Activated CD4-positive, alpha-beta T cell treated with anti-CD3 and anti-CD28 coated beads, Interleukin-2, amount 50 U/mL, for 4 hours (primary cell): Measurements from ENCODE around the gene KAZN.

ENCODE experiments used
- DNase-seq, 2 experiments: peaks; one replicate each; pipeline ENCODE4 v3.0.0-alpha.2; 2020

KAZN gene

DNA sequence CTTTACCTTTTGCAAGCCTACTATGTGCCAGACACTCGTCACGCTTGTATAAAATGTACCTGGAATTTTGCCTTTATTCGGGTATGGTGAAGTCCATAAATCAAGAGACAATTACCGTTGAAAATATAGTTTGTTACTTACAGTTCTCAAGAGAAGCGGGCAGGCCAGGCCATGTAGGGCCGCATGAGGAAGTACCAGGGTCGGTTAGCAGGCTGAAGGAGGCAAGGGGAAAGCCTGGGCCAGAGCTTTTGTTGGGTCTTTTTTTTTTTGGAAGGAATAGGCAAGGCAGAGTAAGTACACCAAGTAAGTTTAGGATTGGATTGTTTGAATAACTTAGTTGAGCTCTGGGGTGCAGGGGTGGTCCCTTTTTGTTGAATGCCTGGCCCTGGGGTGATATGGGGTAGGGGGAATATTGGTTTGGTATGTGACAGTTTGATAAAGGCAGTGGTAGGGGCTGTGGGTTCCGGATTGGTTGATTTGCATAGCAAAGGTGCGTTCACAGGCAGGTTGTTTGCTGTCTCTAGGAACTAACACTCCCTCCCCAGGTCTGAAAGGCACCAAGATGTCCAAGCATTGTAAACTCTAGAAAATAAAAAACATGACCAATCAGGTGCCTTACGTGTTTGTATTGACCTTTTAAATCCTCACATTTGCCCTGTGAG is 80.7 kb downstream of the KAZN start:
- no peak for DNase-seq

DNA sequence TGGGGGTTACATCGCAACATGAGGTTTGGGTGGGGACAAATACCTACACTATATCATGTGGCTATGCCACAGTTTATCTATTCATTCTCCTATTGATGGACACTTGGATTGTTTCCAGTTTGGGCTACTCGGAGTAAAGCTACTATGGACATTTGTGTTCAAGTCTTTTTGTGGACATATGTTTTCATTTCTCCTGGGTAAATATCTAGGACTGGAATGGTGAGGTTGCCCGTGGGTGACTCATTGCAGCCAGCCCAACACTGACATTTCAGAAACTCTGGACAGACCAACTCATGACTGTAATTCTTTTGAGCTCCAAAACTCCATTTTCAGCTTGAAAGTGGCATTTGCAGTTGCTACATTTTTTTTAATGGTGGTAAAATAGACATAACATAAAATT is 82.7 kb downstream of the KAZN start:
- DNase-seq: no peak

DNA sequence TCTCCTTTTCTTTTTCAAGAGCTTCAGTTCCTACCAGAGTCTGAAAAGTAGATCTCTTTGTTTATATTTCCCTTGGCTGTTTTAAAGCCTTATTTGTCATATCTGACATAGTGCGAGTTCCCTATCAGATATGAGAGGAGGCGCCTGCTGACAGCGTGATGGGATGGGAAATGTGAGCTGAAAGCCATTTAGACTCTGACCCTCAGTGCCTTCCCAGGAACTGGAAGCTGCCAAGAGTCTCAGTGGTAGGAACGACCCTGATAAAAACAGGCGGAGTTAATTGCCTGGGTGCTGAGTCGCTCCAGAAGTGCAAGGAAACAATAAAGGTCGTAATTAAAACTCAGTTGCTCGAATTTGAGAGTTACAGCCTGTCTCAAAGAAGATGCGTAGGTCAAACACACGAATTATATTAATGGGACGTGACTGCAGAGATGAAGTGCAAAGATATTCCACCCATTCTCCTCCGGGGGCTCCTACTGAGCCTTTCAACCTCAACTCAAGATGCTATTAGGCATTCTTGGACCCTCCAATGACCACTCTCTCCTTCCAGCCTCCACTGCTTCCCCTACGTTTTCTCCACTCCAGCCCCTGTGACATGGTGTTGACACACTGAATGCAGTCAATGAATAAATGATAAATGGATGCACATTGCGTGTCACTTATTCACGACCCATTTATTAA is 84.6 kb downstream of the KAZN start:
- DNase-seq: no peak

DNA sequence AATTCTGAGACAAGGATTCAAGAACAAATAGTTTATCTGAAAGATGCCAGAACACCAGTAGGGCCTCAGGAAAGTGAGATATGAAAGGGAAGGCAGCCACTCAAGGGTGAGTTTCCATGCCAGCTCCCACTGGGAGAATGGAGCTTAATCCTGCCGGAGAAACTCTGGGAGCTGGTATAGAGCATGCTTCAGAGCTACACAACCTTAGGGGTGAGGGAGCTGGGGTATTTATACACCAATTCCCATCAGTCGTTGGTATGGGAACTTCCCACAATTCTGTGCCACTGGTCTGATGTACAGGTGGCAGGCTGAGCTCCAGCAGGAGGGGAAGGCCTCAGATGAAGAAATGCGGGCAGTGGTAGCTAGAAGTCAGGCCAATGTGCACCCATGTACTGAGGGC is 86.6 kb downstream of the KAZN start:
- DNase-seq: no peak

DNA sequence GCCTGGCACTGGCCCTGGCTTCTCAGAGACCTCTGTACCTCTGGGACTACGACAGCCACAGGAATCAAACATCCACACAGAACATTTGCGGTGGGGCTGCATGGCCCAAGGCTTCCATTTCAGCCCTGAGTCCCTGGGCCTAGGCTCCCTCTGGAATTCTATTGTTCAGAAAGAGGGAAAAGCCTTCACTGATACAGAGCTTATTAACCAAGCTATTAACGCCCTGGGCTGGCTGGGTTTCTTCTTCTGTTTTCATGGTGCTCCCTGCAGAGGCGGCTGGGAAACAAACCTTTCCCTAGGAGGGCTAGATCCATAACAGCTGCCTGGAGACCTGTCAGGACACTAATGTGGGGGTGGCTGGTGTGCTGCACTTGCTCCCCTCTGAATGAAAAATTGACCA is 88.2 kb downstream of the KAZN start:
- DNase-seq: no peak

DNA sequence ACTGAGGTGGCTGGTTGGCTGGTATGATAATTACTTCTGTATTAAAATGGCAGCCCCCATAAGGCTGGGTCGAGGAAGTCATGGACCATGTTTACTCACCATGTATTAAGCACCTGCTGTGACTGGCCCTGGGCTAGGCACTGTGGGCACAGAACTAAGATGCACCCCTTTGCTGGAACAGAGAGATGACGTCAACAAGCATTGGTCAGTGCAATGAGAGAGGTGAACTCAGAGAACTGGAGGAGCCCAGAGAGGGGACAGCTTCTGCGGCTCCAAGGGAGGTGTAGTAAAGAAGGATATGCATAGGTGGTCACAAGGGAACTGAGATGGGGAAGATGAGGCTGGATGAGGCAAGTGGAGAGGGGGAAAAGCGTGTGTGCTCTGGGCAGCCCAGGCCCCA is 88.7 kb downstream of the KAZN start:
- DNase-seq: no peak

DNA sequence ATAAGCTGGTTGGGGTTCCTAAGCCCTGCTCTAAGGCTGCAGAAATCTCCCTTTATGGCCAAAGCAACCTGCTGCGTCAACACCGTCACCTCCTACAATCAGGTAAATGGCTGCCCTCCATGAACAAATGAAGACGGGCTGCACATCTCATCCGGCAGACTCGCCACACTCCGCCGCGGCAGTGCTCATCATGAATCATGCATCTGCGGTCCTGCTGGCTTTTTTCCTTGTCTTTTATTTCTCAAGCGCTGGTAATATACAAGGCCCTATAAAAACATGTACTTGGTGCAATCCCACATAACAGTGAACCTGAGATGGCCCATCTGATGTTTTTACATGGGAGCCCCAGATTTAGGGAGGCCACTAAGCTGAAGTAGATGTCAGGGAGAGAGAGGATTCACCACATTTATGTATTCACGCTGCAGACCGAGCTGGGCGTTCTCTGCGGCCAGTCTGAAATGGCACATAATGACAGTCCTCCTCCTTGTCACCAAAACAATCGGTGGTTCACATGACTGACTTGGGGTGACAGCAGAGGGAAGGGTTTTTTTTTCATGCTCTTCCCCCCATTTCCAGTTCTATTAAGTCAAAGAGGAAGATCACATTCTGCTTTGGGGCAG is 91.6 kb downstream of the KAZN start:
- no peak for DNase-seq

DNA sequence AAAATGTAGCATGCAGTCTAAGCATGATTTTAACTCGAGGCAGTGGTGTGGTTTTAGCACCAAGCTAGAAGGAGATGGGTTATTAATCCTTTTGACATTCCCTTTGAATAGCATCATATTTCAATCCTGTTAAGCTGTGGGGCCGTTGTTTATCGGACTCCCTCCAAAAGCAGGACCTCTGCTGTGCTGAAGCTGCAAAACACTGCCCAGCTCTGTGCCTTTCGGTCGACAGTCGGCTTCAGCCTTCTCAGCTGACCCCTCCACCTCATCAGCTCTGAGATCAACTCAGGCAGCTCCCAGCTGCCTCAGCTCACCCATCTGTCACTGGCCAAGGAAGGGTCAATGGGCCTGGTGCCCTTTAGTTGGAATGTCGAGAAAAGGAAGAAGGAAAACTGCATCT is 95.5 kb downstream of the KAZN start:
- no peak for DNase-seq

DNA sequence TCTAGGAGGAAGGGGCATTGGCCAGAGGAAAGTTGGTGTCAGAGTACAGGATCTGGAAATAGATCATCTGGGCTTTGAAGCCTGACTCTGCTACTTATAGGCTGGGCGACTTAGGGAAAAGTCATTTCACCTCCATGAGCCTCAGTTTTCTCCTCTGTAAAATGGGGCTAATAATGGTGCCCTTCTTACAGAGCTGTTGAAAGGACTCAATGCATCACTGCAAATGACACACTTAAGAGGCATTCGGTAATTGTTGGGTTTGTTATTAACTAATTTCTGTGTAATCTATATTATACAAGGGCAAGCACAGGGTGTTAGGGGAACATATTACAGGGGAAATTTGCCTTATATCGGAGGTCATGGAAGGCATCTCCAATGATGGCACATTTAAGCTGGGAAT is 96.1 kb downstream of the KAZN start:
- no peak for DNase-seq

DNA sequence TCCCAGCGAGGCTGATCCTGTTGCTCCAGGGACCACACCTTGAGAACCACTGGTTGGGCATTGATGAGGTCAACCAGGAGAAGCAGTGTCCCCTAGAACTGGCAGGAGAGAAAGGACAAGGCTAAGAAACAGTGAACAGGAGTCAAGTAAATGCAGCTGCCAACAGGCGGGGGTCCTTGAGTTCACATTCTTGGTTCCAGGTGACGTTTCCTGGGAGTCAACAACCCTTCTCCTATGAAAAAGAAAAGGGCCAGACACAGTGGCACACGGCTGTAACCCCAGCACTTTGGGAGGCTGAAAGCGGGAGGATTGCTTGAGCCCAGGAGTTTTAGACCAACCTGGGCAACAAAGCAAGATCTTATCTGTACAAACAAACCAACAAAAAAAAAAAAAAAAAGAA is 98.3 kb downstream of the KAZN start:
- no peak for DNase-seq

DNA sequence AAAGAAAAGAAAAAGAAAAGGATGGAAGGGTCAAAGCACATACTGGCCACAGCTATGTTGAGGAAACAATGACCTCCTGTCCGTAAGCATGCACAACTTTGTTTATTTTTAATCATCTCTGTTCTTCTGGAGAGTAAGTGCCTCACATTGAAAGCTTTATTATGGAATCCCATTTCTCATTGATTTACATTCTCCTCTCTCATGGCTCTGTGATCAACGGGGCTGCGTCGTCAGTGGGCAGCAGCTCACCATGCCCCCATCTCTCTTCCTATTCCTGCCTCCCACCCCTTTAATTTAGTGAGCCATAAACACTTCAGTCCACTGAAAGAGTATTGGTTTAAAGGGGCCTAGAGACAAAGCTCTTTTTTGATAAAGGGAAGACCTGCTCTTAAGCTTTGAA is 98.9 kb downstream of the KAZN start:
- DNase-seq: no peak

DNA sequence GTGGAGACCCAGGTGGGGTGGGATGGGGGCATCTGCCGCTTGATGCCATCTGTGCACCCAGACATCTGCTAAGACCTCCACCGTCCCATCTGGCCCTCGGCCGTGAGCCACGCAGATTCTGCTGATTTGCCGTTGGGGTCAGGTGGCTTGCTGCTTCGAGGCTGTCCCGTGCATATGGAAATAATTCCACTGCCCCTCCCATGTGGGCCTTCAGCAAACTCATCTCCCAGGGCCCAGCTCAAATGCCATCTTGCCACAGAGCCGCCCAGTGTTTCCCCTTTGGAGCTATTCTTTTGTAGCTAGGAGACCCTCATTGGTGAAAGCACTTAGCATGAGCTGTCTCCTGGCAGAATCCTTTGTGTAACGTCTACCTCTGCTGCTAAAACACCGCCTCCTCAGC is 99.8 kb downstream of the KAZN start:
- no peak for DNase-seq

DNA sequence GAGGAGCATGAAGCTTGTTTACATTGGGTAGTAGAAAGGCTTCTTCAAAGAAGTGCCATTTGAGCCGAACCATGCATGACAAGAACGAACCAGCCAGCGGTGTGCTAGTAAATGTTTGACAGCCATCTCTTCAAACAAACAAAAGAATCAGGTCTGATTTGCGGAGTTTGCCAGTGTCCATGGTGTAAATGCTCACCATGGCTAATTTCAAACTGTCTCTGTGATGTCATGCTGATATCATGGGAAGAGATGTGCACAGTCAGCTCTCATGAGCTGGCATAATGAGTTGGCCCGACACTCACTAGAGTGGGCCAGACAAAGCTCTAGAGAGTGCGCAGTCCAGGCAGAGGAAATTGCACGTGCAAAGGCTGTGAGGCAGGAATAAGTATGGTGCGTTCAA is 101.1 kb downstream of the KAZN start:
- DNase-seq: no peak

DNA sequence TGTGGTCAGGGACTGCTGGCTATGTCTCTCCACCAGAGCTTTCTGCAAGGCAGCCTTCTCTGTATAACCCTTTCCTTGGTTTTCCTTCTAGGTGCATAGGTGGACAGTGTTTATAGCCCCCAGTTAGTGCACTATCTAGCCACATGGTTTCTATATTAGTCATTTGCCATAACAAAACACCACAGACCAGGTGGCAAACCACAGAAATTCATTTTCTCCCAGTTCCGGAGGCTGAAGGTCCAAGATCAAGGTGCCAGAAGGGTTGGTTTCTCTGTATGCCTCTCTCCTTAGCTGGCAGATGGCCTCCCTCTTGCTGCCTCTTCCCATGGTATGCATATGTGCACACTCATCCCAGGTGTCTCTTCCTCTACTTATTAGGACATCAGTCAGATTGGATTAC is 106.4 kb downstream of the KAZN start:
- DNase-seq: no peak

DNA sequence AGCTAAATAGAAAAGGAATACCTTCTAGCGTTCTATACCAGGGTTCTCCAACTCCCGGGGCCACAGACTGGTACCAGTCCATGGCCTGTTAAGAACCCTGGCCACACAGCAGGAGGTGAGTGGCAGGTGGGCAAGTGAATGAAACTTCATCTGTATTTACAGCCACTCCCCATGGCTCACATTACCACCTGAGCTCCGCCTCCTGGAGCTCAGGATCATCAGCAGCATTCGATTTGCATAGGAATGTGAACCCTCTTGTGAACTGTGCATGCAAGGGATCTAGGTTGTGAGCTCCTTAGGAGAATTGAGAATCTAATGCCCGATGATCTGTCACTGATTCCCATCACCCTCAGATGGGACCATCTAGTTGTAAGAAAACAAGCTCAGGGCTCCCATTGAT is 107.3 kb downstream of the KAZN start:
- no peak for DNase-seq

DNA sequence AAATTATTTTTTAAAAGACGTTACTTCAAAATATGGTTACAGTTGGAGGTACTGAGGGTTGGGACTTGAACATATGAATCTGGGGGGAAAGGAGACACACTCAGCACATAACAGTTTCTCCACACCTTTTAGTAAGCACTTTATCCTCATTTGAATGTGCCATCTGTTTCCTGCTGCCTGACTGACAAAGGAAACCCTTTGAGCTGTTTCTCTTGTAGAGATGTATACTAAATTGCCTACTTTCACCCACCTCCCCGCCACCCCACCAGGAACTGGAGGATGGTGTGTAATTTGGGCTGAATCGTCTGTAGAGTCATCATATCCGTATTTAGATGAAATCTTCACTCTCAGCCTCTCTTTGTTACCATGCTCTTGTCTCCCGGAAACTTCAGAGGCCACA is 108.1 kb downstream of the KAZN start:
- DNase-seq: no peak

DNA sequence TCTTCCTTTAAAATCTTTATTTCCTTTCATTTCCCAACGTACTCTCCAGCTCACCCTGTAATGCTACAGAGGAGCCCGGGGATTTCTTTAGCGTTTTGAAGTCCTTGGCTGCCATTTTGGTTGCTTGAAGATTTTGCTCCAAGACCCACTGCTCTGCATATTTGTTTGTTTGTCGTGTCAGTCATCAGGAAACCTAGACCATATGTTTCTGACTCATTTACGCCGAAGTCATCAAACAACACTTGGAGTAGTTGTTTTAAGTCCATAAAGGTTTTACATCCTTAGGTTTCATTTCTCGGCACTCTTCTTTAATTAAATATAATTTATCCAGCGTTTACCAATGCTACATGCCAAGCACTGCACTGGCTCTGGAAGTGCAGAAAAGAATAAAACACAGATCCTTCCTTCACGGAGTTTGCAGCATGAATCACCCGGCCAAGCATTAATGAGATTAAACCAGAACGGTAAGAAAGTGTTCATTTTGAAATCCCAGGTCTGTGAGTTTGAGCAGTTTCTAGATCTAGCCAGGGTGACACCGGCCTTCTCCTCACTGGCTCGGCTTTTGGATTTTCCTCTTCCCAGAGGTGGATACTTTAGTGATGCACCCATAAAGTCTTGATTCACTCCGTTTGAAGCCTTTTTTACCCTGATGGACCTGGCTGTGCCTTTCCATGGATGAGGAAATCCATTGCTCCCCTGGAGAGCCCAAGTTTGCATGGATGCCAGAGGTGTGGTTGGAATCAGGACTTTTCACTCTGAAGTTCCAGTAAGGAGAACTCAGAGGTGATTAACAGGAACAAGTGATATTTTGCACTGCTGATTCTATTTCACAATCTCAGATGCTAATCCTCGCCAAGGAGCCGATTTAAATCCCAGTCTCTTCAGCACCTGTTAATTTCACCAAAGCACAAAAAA is 109.3 kb downstream of the KAZN start:
- DNase-seq: no peak

DNA sequence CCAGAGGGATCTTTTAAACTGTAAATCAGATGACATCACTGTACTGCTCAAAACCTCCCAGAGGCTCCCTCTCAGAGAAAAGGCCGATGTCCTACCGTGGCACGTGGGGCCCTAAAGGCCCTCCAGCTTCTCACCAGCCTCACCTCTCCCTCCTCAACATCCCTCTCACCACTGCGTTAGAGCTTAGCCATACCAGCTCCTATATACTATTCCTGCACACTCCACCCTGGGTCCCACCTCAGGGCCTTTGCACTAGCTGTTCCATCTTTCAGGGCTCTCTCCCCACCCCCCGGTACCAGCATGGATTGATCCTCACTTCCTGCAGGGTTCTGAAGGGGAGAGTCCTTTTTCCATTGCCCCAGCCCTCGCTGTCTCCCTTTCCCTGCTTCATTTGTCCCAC is 111.8 kb downstream of the KAZN start:
- no peak for DNase-seq

DNA sequence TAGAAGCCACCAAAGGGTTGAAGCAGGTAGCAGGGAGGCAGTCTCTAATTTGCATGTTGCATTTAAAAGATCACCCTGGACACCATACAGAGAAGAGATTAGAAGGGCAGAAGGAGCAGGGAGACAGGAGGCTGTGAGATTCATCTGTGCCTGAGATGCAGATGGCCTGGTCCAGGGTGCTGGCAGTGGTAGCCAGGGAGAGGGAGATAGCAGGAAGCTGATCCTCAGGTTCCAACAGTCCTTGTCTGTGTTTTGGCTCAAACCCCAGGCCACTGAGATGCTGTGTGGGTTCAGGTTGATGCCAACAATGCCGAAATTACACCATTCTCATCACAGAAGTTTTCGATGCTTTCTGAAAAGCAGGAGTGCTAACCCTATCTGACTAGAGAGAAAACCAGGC is 113.7 kb downstream of the KAZN start:
- DNase-seq: no peak

DNA sequence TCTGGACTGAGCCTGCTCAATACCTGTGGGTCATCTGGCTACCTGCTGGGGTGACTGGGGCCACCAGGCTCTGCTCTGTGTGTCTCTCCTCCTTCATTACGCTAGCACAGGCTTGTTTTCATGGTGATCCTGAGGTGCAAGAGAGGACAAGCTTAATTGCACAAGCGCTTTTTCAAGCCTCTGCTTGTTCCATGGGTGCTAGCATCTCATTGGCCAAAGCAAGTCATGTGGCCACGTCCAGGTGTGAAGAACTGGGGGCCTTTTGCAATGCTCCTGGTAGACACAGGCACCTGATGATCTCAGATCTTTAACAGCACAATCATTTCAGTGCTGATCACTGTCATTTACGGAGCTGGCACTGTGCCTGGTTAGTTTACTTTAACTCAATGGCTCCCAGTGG is 114.6 kb downstream of the KAZN start:
- DNase-seq: no peak

DNA sequence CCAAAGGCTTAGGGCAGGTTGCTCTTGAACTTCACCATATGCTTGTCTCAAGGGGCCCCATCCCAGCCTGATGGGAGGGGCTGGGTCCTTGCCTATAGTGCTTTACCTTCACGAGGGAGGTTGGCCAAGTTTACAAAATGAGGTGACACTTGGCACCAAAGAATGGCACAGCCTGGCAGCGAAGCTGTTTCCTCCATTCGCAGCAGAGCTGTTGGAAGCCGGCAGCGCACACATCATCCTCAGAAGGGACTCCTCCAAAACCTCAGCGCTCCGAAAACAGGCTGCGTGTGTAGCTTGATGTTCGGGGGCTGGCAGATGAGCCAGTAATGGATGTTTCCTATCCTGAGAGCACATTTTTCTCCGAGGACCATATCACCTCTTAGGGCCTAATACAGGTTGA is 116.8 kb downstream of the KAZN start:
- no peak for DNase-seq

DNA sequence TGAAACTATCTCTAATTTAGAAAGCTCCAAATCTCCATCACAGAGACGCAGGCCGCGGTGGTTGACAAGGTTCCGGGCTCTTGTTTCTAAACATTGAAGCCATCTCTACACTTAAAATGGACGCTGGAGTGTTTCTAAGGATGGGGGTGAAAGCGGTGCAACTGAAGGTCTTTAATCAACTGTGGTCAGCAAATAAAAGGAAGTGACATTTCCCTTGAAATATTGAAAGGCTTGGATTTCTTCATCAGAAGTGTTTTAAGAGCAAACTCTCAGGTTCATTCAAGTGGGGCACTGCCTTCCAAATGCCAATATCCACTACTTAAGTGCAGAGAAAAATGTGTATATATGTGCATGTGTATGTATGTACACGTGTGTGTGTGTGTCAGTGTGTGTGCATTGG is 117.3 kb downstream of the KAZN start:
- DNase-seq: no peak

DNA sequence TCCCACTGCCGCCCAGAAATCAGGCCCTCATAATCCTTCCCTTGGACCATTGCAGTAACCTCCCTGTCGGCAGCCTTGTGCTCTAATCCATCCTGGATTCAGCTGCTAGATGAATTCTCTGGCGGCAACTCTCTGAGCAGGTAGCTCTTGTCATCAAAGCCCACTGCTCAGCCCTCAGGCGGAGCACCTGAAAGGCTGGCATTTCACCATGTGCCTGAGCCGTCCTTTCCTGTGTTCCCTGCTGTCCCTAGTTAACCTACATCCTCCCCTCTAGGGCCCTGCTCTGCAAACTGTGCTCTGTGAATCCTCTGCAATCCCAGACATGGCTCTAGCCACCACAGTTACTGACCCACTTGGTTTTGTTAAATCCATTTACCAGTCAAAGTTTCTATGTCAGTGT is 118.0 kb downstream of the KAZN start:
- no peak for DNase-seq

DNA sequence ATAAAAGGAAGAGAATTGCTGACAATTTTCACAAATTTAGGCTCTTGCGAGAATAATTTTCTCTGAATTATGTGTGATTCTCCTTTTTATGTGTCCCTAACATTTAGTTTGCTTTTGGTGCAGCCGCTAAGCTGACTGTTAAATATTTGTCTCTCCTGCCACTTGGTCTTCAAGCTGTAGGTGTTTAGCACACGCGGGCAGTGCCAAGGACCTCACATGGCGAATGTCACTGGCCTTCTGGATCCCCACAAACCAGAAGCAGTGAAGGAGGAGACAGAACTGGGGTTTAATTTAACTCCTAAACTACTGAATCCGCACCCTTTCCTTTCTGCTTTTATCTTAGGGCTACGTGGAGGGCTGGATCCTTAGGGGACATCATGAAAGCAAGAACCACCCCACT is 120.0 kb downstream of the KAZN start:
- no peak for DNase-seq
